ENCODE results near the gene ORAI3. TPM values are rescaled to one million over a fixed set of nuclear protein-coding genes. Genes with fewer than 3 reads are reported as not detected.

The ORAI3 gene
- total RNA-seq, 2 experiments from 2014 or later, result 7.8 to 18.3 TPM

DNA sequence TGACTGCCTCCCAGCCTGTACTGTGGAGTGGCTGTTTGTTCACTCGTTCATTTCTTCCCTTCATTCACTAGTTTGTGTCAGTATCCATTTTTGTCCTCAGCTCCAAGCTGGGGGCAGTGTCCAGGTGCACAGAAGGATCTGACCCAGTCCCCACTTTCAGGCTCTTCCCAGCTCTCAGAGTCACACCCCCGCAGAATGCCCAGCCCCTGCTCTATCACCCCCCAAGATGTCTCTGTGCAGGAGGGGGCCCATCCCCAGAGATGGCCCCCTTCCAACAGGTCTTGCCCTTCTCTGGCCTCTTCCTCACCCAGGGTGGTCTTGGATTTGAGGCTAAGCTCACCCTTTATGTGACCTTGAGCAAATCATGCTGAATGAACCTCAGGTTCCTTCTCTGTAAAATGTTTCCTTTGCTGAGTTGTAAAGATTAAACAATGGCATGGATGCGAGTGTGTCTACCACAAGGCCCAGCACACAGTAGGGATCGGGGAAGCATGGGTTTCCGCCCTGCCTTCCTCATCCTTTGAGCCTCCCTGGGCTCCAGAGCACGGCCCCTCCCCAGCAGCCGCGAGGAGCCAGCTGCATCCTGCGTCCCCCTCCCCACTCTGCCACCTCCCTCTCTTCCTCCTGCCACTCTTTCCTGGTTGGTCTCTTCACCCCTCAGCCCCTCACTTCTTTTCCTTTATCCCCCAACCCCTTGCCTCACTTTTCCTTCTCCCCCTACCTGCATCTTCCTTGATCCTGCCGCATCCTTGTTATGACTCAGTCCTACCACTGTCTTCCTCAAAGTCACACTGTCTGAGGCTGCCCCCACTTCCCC, 22.7 kb upstream of the ORAI3 start:
- no peaks in the 10 kb centered on the region for H3K9me3 ChIP-seq (ENCODE audit: low read length)
- BruUV-seq (replicated peaks), result no TSS peak
- no peak overlapping the region for H2AFZ ChIP-seq (ENCODE audit: low read length)
- no peak overlapping the region for H3K4me2 ChIP-seq (ENCODE audit: low read length)
- H3K9me2 ChIP-seq (ENCODE audit: insufficient read depth, low read length), result no peaks in the 10 kb centered on the region
- no peaks in the 10 kb centered on the region for H4K20me1 ChIP-seq (ENCODE audit: insufficient read depth, low read length)
- H3K4me1 ChIP-seq (ENCODE audit: insufficient read depth, low read length, poor library complexity, severe bottlenecking), result peaks cover 13% of the 10 kb centered on the region
- no peaks in the 10 kb centered on the region for H3K79me2 ChIP-seq (ENCODE audit: insufficient read depth, low read depth, low read length)
- H3K36me3 ChIP-seq (ENCODE audit: insufficient read depth, low read length), result peaks cover 10% of the 10 kb centered on the region; the same call in 1 of the 2 replicates
- H3K27ac ChIP-seq (ENCODE audit: low read depth, low read length, poor library complexity, severe bottlenecking), result no peak overlapping the region
- TF ChIP-seq, protein P1, sequence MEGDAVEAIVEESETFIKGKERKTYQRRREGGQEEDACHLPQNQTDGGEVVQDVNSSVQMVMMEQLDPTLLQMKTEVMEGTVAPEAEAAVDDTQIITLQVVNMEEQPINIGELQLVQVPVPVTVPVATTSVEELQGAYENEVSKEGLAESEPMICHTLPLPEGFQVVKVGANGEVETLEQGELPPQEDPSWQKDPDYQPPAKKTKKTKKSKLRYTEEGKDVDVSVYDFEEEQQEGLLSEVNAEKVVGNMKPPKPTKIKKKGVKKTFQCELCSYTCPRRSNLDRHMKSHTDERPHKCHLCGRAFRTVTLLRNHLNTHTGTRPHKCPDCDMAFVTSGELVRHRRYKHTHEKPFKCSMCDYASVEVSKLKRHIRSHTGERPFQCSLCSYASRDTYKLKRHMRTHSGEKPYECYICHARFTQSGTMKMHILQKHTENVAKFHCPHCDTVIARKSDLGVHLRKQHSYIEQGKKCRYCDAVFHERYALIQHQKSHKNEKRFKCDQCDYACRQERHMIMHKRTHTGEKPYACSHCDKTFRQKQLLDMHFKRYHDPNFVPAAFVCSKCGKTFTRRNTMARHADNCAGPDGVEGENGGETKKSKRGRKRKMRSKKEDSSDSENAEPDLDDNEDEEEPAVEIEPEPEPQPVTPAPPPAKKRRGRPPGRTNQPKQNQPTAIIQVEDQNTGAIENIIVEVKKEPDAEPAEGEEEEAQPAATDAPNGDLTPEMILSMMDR (conservative IDR thresholded peaks at IDR 0.05; ENCODE audit: low read length), result no peak
- TF ChIP-seq EZH2phosphoT487 (IDR thresholded peaks at IDR 0.05; ENCODE audit: borderline replicate concordance, low read depth, low read length), result no peak
- DNase-seq (ENCODE audit: low spot score), result no peak
- ChIA-PET POLR2A (interaction anchor here (0.8 kb wide), 1 partner anchor 12 kb away, joined by 3 read pairs; no protein-coding TSS in a partner anchor), CTCF (ENCODE audit: unreplicated experiment) (interaction anchor here (1.2 kb wide), 1 partner anchor 16 kb away, joined by 3 read pairs; no protein-coding TSS in a partner anchor)
- intact Hi-C loops (cut with micrococcal nuclease; ENCODE audit: unreplicated experiment), result no loop called here
- no peak overlapping the region for H3K4me3 ChIP-seq (ENCODE audit: low read depth, low read length, poor library complexity, severe bottlenecking)

DNA sequence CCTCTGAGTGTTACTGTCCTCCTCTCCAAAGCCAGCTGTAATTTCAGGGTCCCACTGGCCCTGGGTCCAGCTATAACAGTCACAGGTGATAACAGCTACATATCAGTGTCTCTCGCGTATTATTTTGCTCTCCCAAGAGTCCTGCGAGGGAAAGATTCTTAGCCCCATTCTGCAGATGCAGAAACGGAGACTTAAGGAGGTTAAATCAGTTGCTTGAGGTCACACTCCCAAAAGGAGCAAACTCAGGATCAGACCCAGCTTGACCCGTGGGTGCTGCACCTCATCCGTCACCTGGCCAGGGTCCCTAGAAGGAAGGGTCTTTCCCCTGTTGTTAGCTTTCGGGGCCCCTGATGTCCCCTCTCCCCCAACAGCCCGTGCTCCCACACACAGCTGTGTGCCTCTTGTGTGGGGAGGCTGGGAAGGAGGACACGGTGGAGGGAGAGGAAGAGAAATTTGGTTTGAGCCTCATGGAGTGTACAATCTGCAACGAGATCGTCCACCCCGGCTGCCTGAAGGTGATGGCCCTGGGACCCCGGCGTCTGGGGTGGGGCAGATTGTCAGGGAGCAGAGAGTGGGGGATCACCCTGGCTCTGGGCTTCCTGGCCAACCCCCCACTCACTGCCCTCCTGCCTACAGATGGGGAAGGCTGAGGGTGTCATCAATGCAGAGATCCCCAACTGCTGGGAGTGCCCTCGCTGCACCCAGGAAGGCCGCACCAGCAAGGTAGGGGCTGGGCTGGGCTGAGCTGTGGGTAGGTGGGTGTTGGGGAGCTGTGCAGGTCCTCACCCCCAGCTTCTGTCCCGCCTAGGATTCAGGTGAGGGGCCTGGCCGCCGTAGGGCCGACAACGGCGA, 21.7 kb upstream of the ORAI3 start:
- no peak for DNase-seq (ENCODE audit: low spot score)
- H3K36me3 ChIP-seq (ENCODE audit: insufficient read depth, low read length), result peaks cover 15% of the 10 kb centered on the region; the same call in 1 of the 2 replicates
- ChIA-PET POLR2A (interaction anchor here (0.5 to 1.3 kb wide), 4 partner anchors 11 to 107 kb away, joined by 3 to 6 read pairs (median 4); no protein-coding TSS in a partner anchor), CTCF (ENCODE audit: unreplicated experiment) (interaction anchor here (0.6 to 1.2 kb wide), 2 partner anchors 15 to 190 kb away, joined by 3 read pairs; partner anchors contain the start of gene KAT8)
- TF ChIP-seq EZH2phosphoT487 (IDR thresholded peaks at IDR 0.05; ENCODE audit: borderline replicate concordance, low read depth, low read length), result no peak
- TF ChIP-seq, protein P1 (conservative IDR thresholded peaks at IDR 0.05; ENCODE audit: low read length), result no peak
- no peaks in the 10 kb centered on the region for H3K79me2 ChIP-seq (ENCODE audit: insufficient read depth, low read depth, low read length)
- intact Hi-C loops (cut with micrococcal nuclease; ENCODE audit: unreplicated experiment), result no loop called here
- no peaks in the 10 kb centered on the region for H4K20me1 ChIP-seq (ENCODE audit: insufficient read depth, low read length)
- no peak overlapping the region for H3K27ac ChIP-seq (ENCODE audit: low read depth, low read length, poor library complexity, severe bottlenecking)
- H3K9me2 ChIP-seq (ENCODE audit: insufficient read depth, low read length), result no peaks in the 10 kb centered on the region
- H3K4me1 ChIP-seq (ENCODE audit: insufficient read depth, low read length, poor library complexity, severe bottlenecking), result peaks cover 10% of the 10 kb centered on the region
- H3K4me2 ChIP-seq (ENCODE audit: low read length), result peak overlapping the region; percentile 8; the same call in 1 of the 2 replicates
- BruUV-seq (replicated peaks), result no TSS peak
- H3K9me3 ChIP-seq (ENCODE audit: low read length), result no peaks in the 10 kb centered on the region
- no peak overlapping the region for H2AFZ ChIP-seq (ENCODE audit: low read length)
- H3K4me3 ChIP-seq (ENCODE audit: low read depth, low read length, poor library complexity, severe bottlenecking), result no peak overlapping the region
